Neural progenitor cell (in vitro differentiated cells): ENCODE measurements around the gene ULBP2.

Experiments used
- CTCF ChIP-seq: fragments of 200-600 bp; sonication (generic); IDR thresholded peaks from 2 replicates; pipeline ENCODE4 v1.5.1; 2017; ENCODE audit warnings: antibody characterized with exemption, mild to moderate bottlenecking
- EZH2 ChIP-seq: fragments of 200-600 bp; sonication (generic); IDR thresholded peaks from 2 replicates; pipeline ENCODE4 v1.6.1; 2017; ENCODE audit warnings: antibody characterized with exemption, mild to moderate bottlenecking, moderate library complexity
- EZH2phosphoT487 ChIP-seq: fragments of 200-600 bp; sonication (generic); IDR thresholded peaks from 2 replicates; pipeline ENCODE4 v1.6.1; 2017; ENCODE audit warnings: antibody characterized with exemption

GRCh38 chr6:149987602-149988107 lies 45.8 kb downstream of the ULBP2 start:
- peak; percentile 24 for TF ChIP-seq EZH2
- TF ChIP-seq CTCF, result no peak
- no peak for TF ChIP-seq EZH2phosphoT487
